Osteocyte (in vitro differentiated cells): ENCODE data around the gene FAM210A. TPM values are rescaled to one million over a fixed set of nuclear protein-coding genes. Genes with fewer than 3 reads are reported as not detected.

Source experiments
- DNase-seq: peaks from one replicate; pipeline ENCODE4 v3.0.0; 2021; ENCODE audit warnings: mixed read lengths; ENCODE audit not compliant: unreplicated experiment; ENCODE audit errors: extremely low spot score
- H3K27ac Mint-ChIP-seq: one replicate; pipeline ENCODE4 v1.8.0; 2021; ENCODE audit warnings: mild to moderate bottlenecking, mixed read lengths; ENCODE audit not compliant: unreplicated experiment
- H3K27me3 Mint-ChIP-seq: one replicate; pipeline ENCODE4 v1.8.0; 2021; ENCODE audit warnings: mixed read lengths; ENCODE audit not compliant: unreplicated experiment
- H3K36me3 Mint-ChIP-seq: one replicate; pipeline ENCODE4 v1.8.0; 2021; ENCODE audit warnings: mixed read lengths; ENCODE audit not compliant: unreplicated experiment
- H3K4me1 Mint-ChIP-seq: one replicate; pipeline ENCODE4 v1.8.0; 2021; ENCODE audit warnings: mixed read lengths; ENCODE audit not compliant: unreplicated experiment
- H3K4me3 Mint-ChIP-seq: one replicate; pipeline ENCODE4 v1.8.0; 2021; ENCODE audit warnings: mild to moderate bottlenecking, moderate library complexity, mixed read lengths; ENCODE audit not compliant: unreplicated experiment
- H3K9me3 Mint-ChIP-seq: one replicate; pipeline ENCODE4 v1.8.0; 2021; ENCODE audit warnings: mixed read lengths; ENCODE audit not compliant: unreplicated experiment
- CTCF ChIP-seq: fragments of 200-600 bp; sonication (generic); IDR thresholded peaks from 2 replicates; pipeline ENCODE4 v1.5.0; 2021; ENCODE audit warnings: antibody characterized with exemption, mild to moderate bottlenecking, moderate library complexity
- long read RNA-seq: library from polyadenylated mRNA; unstranded; transcript quantifications from one replicate; pipeline ENCODE4 v2.0.0, GENCODE V29; 2021
- total RNA-seq: library from RNA; stranded (reverse); gene quantifications from 2 replicates; pipeline ENCODE4 v1.2.1, GENCODE V29; 2021

The FAM210A gene, protein sequence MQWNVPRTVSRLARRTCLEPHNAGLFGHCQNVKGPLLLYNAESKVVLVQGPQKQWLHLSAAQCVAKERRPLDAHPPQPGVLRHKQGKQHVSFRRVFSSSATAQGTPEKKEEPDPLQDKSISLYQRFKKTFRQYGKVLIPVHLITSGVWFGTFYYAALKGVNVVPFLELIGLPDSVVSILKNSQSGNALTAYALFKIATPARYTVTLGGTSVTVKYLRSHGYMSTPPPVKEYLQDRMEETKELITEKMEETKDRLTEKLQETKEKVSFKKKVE
- 12.5 and 13.8 TPM in 2 replicates for total RNA-seq
- long read RNA-seq, full-length matches to known transcripts: 5 of 12 reads
- long read RNA-seq, partial matches to known transcripts: 0 of 12 reads
- long read RNA-seq, other reads (novel, unspliced or antisense): 7 of 12 reads

GRCh38 chr18:13726232-13726971 is at the start of gene FAM210A, which contains the start of gene RNMT:
FAM210A (minus strand) TSS chr18:13726558; CDS start chr18:13682077, 44,481 bp downstream.
RNMT (plus strand) TSS chr18:13726673; CDS start chr18:13731518, 4,845 bp downstream.
- Mint-ChIP-seq H3K9me3 (no peaks in the 10 kb centered on the region), H3K4me1 (peaks cover 31% of the 10 kb centered on the region), H3K4me3 (peak within 1 kb of the TSS; percentile 93), H3K27me3 (no peaks in the 10 kb centered on the region), H3K27ac (peak within 1 kb of the TSS; percentile 99), H3K36me3 (peaks cover 1% of the 10 kb centered on the region)
- DNase-seq: peak; percentile 97
- no peak for TF ChIP-seq CTCF

DNA sequence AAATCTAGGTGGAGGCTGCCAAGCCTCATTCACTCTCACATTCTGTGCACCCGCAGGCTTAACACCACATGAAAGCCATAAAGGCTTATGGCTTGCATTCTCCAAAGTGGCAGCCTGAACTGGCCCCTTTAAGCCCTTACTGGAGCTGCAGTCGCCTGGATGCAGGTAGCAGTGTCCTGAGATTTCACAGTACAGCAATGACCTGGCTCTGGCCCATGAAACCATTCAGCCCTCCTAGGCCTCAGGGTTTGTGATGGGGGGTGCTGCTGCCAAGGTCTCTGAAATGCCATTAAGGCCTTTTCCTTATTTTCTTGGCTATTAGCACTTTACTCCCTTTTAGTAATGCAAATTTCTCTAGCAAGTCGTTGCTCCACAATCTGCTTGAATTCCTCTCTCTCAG is 48.7 kb upstream of the FAM210A start:
- DNase-seq: no peak
- Mint-ChIP-seq H3K4me1 (no peaks in the 10 kb centered on the region), H3K9me3 (peaks cover 6% of the 10 kb centered on the region), H3K27me3 (peaks cover 3% of the 10 kb centered on the region), H3K4me3 (no peak overlapping the region), H3K27ac (no peak overlapping the region), H3K36me3 (no peaks in the 10 kb centered on the region)
- TF ChIP-seq CTCF: no peak

GRCh38 chr18:13762690-13763439 is 36.5 kb upstream of the FAM210A start:
- Mint-ChIP-seq H3K4me3 (no peak overlapping the region), H3K27me3 (no peaks in the 10 kb centered on the region), H3K4me1 (no peaks in the 10 kb centered on the region), H3K36me3 (peaks cover 35% of the 10 kb centered on the region), H3K27ac (no peak overlapping the region), H3K9me3 (peaks cover 31% of the 10 kb centered on the region)
- no peak for TF ChIP-seq CTCF
- no peak for DNase-seq

- Mint-ChIP-seq H3K27me3 (no peaks in the 10 kb centered on the region), H3K27ac (no peak overlapping the region), H3K4me1 (no peaks in the 10 kb centered on the region), H3K9me3 (peaks cover 23% of the 10 kb centered on the region), H3K36me3 (peaks cover 59% of the 10 kb centered on the region), H3K4me3 (no peak overlapping the region)
- TF ChIP-seq CTCF: no peak
- no peak for DNase-seq
Measured at GRCh38 chr18:13760047-13760446, 33.7 kb upstream of the FAM210A start.
